K562 (cell line): ENCODE measurements around the gene IL10RB. TPM values are rescaled to one million over a fixed set of nuclear protein-coding genes. Genes with fewer than 3 reads are reported as not detected.

Experiments
- BRCA1 ChIP-seq, 2 experiments: fragments of 450-650 bp in 1 of 2; sonication (generic) in 1 of 2; formaldehyde crosslinking in 1 of 2; IDR thresholded peaks; 2 replicates each; pipeline versions ENCODE4 v1.5.0 to v1.6.1; 2017 to 2020; ENCODE audit warnings: mild to moderate bottlenecking in 1 of 2, missing genetic modification reagents in 1 of 2
- BRD4 ChIP-seq: fragments of 200-600 bp; sonication (generic); IDR thresholded peaks from 2 replicates; pipeline ENCODE4 v1.6.1; 2017; ENCODE audit warnings: inconsistent platforms
- CBFA2T3 ChIP-seq: fragments of 450-650 bp; IDR thresholded peaks from 2 replicates; pipeline ENCODE4 v1.6.1; 2017
- CGGBP1 ChIP-seq: fragments of 250-450 bp; sonication (Bioruptor Pico); IDR thresholded peaks from 2 replicates; pipeline ENCODE4 v1.9.0; 2021; ENCODE audit warnings: mild to moderate bottlenecking
- DDX20 ChIP-seq: fragments of 450-650 bp; IDR thresholded peaks from 2 replicates; pipeline ENCODE4 v1.6.1; 2016; ENCODE audit warnings: missing genetic modification characterization, low read depth, mild to moderate bottlenecking, missing compliant biosample characterization, moderate library complexity
- FOXA3 ChIP-seq, 2 experiments: fragments of 450-650 bp in 1 of 2; sonication (generic) in 1 of 2; formaldehyde crosslinking; IDR thresholded peaks in 1 of 2; conservative IDR thresholded peaks in 1 of 2; 2 replicates each; pipeline versions ENCODE4 v1.4.0 to v1.8.0; 2020 to 2022; ENCODE audit warnings: mild to moderate bottlenecking in 2 of 2, missing genetic modification reagents in 1 of 2
- HNRNPH1 ChIP-seq: fragments of 200-400 bp; formaldehyde crosslinking; optimal IDR thresholded peaks from 2 replicates; pipeline ENCODE3; 2017; ENCODE audit warnings: low read depth, mild to moderate bottlenecking, low read length, moderate library complexity
- HNRNPLL ChIP-seq: fragments of 200-400 bp; formaldehyde crosslinking; IDR thresholded peaks from 2 replicates; pipeline ENCODE4 v1.6.1; 2017; ENCODE audit warnings: low read length, low read depth, mild to moderate bottlenecking; ENCODE audit not compliant: poor library complexity, severe bottlenecking
- POLR2AphosphoS5 ChIP-seq: IDR thresholded peaks from 2 replicates; pipeline ENCODE4 v1.6.1; 2011; ENCODE audit warnings: mild to moderate bottlenecking, low read depth, low read length, moderate library complexity; ENCODE audit not compliant: control insufficient read depth, insufficient read depth
- POU5F1 ChIP-seq: fragments of 150-350 bp; IDR thresholded peaks from 2 replicates; pipeline ENCODE4 v1.6.1; 2014; ENCODE audit warnings: borderline replicate concordance, low read length, low read depth, mild to moderate bottlenecking; ENCODE audit not compliant: partially characterized antibody
- RBBP5 ChIP-seq: fragments of 200-600 bp; sonication (generic); IDR thresholded peaks from 2 replicates; pipeline ENCODE4 v1.6.1; 2012; ENCODE audit warnings: borderline replicate concordance, mild to moderate bottlenecking, low read length, control low read depth, inconsistent platforms; ENCODE audit not compliant: insufficient read depth, poor library complexity, severe bottlenecking
- RBM34 ChIP-seq: fragments of 200-400 bp; formaldehyde crosslinking; IDR thresholded peaks from 2 replicates; pipeline ENCODE4 v1.6.1; 2018; ENCODE audit warnings: low read length, borderline replicate concordance; ENCODE audit not compliant: insufficient read depth
- RFX1 ChIP-seq: fragments of 450-650 bp; IDR thresholded peaks from 2 replicates; pipeline ENCODE4 v1.6.1; 2016; ENCODE audit warnings: mild to moderate bottlenecking, moderate library complexity
- THRB ChIP-seq: fragments of 450-650 bp; formaldehyde crosslinking; conservative IDR thresholded peaks from 2 replicates; pipeline ENCODE4 v1.4.0; 2022; ENCODE audit warnings: mild to moderate bottlenecking, missing genetic modification characterization
- YBX1 ChIP-seq: fragments of 450-650 bp; IDR thresholded peaks from 2 replicates; pipeline ENCODE4 v1.7.1; 2016; ENCODE audit warnings: mild to moderate bottlenecking
- ZFP36 ChIP-seq: fragments of 150-350 bp; IDR thresholded peaks from 2 replicates; pipeline ENCODE4 v1.6.1; 2018; ENCODE audit warnings: low read length, low read depth; ENCODE audit not compliant: partially characterized antibody
- ZKSCAN8 ChIP-seq: fragments of 200-800 bp; sonication (Bioruptor generic); IDR thresholded peaks from 2 replicates; pipeline ENCODE4 v1.6.1; 2016; ENCODE audit warnings: missing genetic modification characterization, missing compliant biosample characterization
- ZNF12 ChIP-seq: sonication (generic); formaldehyde crosslinking; IDR thresholded peaks from 2 replicates; pipeline ENCODE4 v1.4.0; 2020; ENCODE audit warnings: mild to moderate bottlenecking, missing genetic modification reagents
- ZNF175 ChIP-seq: fragments of 200-800 bp; sonication (Bioruptor generic); IDR thresholded peaks from 2 replicates; pipeline ENCODE4 v1.6.1; 2016; ENCODE audit warnings: low read depth, mild to moderate bottlenecking, missing genetic modification characterization, missing compliant biosample characterization
- ZNF431 ChIP-seq: sonication (generic); formaldehyde crosslinking; IDR thresholded peaks from 2 replicates; pipeline ENCODE4 v1.8.0; 2022; ENCODE audit warnings: mild to moderate bottlenecking, missing genetic modification reagents
- ZNF778 ChIP-seq: fragments of 450-650 bp; formaldehyde crosslinking; IDR thresholded peaks from 2 replicates; pipeline ENCODE4 v1.4.0; 2020; ENCODE audit warnings: mild to moderate bottlenecking, moderate library complexity
- polyA plus RNA-seq, 8 experiments: library from polyadenylated mRNA; depleted of rRNA in 4 of 8; stranded (reverse) in 5 of 8; unstranded in 3 of 8; fragments of >200 nt; fragmentation: Nextera tagmentation in 2 of 8; fragmentation: Illumina TruSeq in 1 of 8; extraction: Ambion mirVana in 2 of 8; extraction: Trizol in 1 of 8; gene quantifications; 2 replicates each; pipeline versions ENCODE4 v1.2.1 to v1.2.3, GENCODE V29; 2011 to 2014; ENCODE audit warnings: inconsistent platforms in 1 of 8, missing spikeins in 1 of 8
- total RNA-seq, 7 experiments: library from RNA; depleted of rRNA in 6 of 7; stranded (reverse); fragments of >200 nt in 6 of 7; fragmentation: Illumina TruSeq in 2 of 7; extraction: Trizol in 2 of 7; gene quantifications; 2 replicates each; pipeline versions ENCODE4 v1.2.1 to v1.2.3, GENCODE V29; 2011 to 2021; ENCODE audit warnings: low replicate concordance in 1 of 7
- TF ChIP-seq, protein P1 (sequence below): sonication (generic); formaldehyde crosslinking; IDR thresholded peaks from 2 replicates; pipeline ENCODE4 v1.8.1; 2022; ENCODE audit warnings: missing genetic modification reagents

IL10RB gene
- total and polyA plus RNA-seq, 9 of the 15 experiments (the other 6 are each of a cell fraction or from before 2014, with no cell fraction given): 10.9 to 33.8 (median 23.0) TPM

DNA sequence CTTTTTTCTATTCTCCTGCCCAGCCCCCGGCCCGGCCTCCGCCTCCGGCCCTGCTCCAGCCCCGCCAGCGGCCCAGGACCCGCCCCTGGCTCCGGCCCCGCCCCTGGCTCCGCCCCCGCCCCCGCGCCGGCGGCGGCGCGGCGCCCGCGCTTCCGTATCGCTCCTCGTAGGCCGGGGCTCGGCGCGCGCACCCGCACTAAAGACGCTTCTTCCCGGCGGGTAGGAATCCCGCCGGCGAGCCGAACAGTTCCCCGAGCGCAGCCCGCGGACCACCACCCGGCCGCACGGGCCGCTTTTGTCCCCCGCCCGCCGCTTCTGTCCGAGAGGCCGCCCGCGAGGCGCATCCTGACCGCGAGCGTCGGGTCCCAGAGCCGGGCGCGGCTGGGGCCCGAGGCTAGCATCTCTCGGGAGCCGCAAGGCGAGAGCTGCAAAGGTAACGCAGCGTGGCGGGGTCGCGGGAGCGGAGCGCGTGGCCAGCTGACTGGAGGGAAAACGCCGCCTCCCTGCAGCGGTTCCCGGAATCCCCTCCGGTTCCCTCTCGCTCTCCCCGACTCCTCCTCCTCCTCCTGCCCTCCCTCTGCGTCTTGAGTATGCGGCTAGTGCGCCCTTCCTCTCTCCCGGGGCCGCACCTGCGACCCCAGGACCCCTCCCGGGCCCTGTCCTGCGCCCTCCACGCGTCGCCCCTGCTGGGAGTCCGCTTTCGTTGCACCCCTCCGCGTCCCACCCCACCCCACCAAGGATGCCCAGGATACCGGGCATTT lies 36.2 kb upstream of the IL10RB start, which contains the start of gene IFNAR2 (continued):
- TF ChIP-seq BRCA1 (IDR thresholded peaks at IDR 0.05) (no peak), BRCA1 (CRISPR knock-in tag; IDR thresholded peaks at IDR 0.05) (no peak), RBM34 (no peak), ZNF175 (CRISPR knock-in tag) (no peak), FOXA3 (CRISPR knock-in tag; conservative IDR thresholded peaks at IDR 0.05 in 1 of 2, IDR thresholded peaks at IDR 0.05 in 1 of 2) (no peak), YBX1 (no peak), CBFA2T3 (no peak), DDX20 (tag) (no peak), ZNF12 (CRISPR knock-in tag) (0 out of 2 replicates have a peak, but pooled peaks have one; percentile 49), ZNF778 (CRISPR knock-in tag) (no peak), HNRNPLL (peak; percentile 44), CGGBP1 (no peak), RFX1 (no peak), POU5F1 (no peak), BRD4 (no peak), ZNF431 (CRISPR knock-in tag) (no peak), ZFP36 (no peak), ZKSCAN8 (CRISPR knock-in tag) (no peak), THRB (CRISPR knock-in tag) (no peak), HNRNPH1 (no peak), POLR2AphosphoS5 (no peak), RBBP5 (peak; percentile 92)
- TF ChIP-seq, protein P1, sequence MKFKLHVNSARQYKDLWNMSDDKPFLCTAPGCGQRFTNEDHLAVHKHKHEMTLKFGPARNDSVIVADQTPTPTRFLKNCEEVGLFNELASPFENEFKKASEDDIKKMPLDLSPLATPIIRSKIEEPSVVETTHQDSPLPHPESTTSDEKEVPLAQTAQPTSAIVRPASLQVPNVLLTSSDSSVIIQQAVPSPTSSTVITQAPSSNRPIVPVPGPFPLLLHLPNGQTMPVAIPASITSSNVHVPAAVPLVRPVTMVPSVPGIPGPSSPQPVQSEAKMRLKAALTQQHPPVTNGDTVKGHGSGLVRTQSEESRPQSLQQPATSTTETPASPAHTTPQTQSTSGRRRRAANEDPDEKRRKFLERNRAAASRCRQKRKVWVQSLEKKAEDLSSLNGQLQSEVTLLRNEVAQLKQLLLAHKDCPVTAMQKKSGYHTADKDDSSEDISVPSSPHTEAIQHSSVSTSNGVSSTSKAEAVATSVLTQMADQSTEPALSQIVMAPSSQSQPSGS (CRISPR knock-in tag): no peak
